HCT116 (cell line): ENCODE measurements around the gene DOCK10. TPM values are rescaled to one million over a fixed set of nuclear protein-coding genes. Genes with fewer than 3 reads are reported as not detected.

Experiments
- ATAC-seq: fragments of 200-7000 bp; cut with Tn5 transposase; 2 replicates; pipeline ENCODE4 v1.9.1; 2020; ENCODE audit warnings: mild to moderate bottlenecking, moderate library complexity
- BruUV-seq: library from RNA; stranded (reverse); fragments of 400-500 nt; replicated peaks from 2 replicates; lab custom pipeline; 2021; lab: Mats Ljungman, UMichigan
- CTCF ChIA-PET: fragments of 300-600 bp; sonication (Branson Sonifier 250); formaldehyde crosslinking; loops from one replicate; lab custom pipeline; 2021; ENCODE audit warnings: antibody characterized with exemption; lab: Charles Lee
- POLR2A ChIA-PET: fragments of 300-600, 350-600 bp; sonication (Branson Sonifier 250); formaldehyde crosslinking; loops from one replicate; lab custom pipeline; 2021; ENCODE audit warnings: antibody characterized with exemption; lab: Charles Lee
- RAD21 ChIA-PET, 2 experiments: fragments of 300-600 bp; sonication (Branson Sonifier 250); formaldehyde crosslinking; loops; one replicate each; lab custom pipeline; 2023; ENCODE audit warnings: low total read pairs in 2 of 2; ENCODE audit not compliant: uncharacterized antibody in 2 of 2, unreplicated experiment in 2 of 2, low non-redundant PET in 1 of 2; lab: Charles Lee
- DNase-seq: peaks from one replicate; pipeline ENCODE4 v3.0.0-alpha.2; 2010; ENCODE audit warnings: low read depth, low spot score
- H2AFZ ChIP-seq: fragments of 200-600 bp; shearing (Covaris generic), sonication (generic); 2 replicates; pipeline ENCODE4 v1.6.1; 2017; ENCODE audit warnings: low read depth, mixed run types, mixed read lengths, antibody characterized with exemption, low read length; ENCODE audit not compliant: poor library complexity, severe bottlenecking
- H3K27ac ChIP-seq: 2 replicates; pipeline ENCODE4 v1.5.1; 2012; ENCODE audit warnings: low read depth, low read length
- H3K27me3 ChIP-seq: fragments of 200-600 bp; sonication (generic); 2 replicates; pipeline ENCODE4 v1.6.1; 2016; ENCODE audit warnings: mixed run types, low read length, mixed read lengths; ENCODE audit not compliant: insufficient read depth
- H3K36me3 ChIP-seq, 2 experiments: fragments of 200-500 bp in 1 of 2; fragments of 200-600 bp in 1 of 2; sonication (Bioruptor generic) in 1 of 2; sonication (generic) in 1 of 2; 2 replicates each; pipeline versions ENCODE4 v1.5.1 to v1.6.1; 2014 to 2016; ENCODE audit warnings: low read length in 2 of 2, inconsistent platforms in 1 of 2, mixed read lengths in 1 of 2, mixed run types in 1 of 2; ENCODE audit not compliant: insufficient read depth in 2 of 2, control insufficient read depth in 1 of 2
- H3K4me1 ChIP-seq, 2 experiments: fragments of 200-600 bp in 1 of 2; sonication (generic) in 1 of 2; 2 replicates each; pipeline versions ENCODE4 v1.5.1 to v1.6.1; 2012 to 2017; ENCODE audit warnings: low read length in 2 of 2, inconsistent platforms in 1 of 2, mild to moderate bottlenecking in 1 of 2, mixed read lengths in 1 of 2, mixed run types in 1 of 2, moderate library complexity in 1 of 2; ENCODE audit not compliant: insufficient read depth in 2 of 2, control insufficient read depth in 1 of 2
- H3K4me2 ChIP-seq: fragments of 200-600 bp; sonication (generic); 2 replicates; pipeline ENCODE4 v1.6.1; 2017; ENCODE audit warnings: mixed run types, low read length, mixed read lengths
- H3K4me3 ChIP-seq, 2 experiments: fragments of 200-600 bp in 1 of 2; sonication (generic) in 1 of 2; replicated peaks in 1 of 2; 2 replicates each; pipeline ENCODE4 v1.5.1; 2011 to 2016; ENCODE audit warnings: low read length in 2 of 2, control low read depth in 1 of 2, low read depth in 1 of 2, mild to moderate bottlenecking in 1 of 2, mixed read lengths in 1 of 2, mixed run types in 1 of 2
- H3K79me2 ChIP-seq: fragments of 200-600 bp; sonication (generic); 2 replicates; pipeline ENCODE4 v1.6.1; 2017; ENCODE audit warnings: mild to moderate bottlenecking, mixed run types, low read length, moderate library complexity, mixed read lengths; ENCODE audit not compliant: insufficient read depth
- H3K9ac ChIP-seq: fragments of 200-600 bp; sonication (generic); 2 replicates; pipeline ENCODE4 v1.6.1; 2016; ENCODE audit warnings: low read length, mixed read lengths
- H3K9me2 ChIP-seq: fragments of 200-600 bp; sonication (generic), shearing (Covaris generic); 2 replicates; pipeline ENCODE4 v1.6.1; 2017; ENCODE audit warnings: mixed run types, mild to moderate bottlenecking, moderate library complexity; ENCODE audit not compliant: insufficient read depth
- H3K9me3 ChIP-seq, 2 experiments: fragments of 200-500 bp in 1 of 2; fragments of 200-600 bp in 1 of 2; sonication (Bioruptor generic) in 1 of 2; sonication (generic) in 1 of 2; 2 replicates each; pipeline ENCODE4 v1.6.1; 2014 to 2017; ENCODE audit warnings: low read length in 2 of 2, mixed read lengths in 2 of 2, inconsistent platforms in 1 of 2, low read depth in 1 of 2, mild to moderate bottlenecking in 1 of 2, mixed run types in 1 of 2, moderate library complexity in 1 of 2; ENCODE audit not compliant: control insufficient read depth in 1 of 2, insufficient read depth in 1 of 2
- H4K20me1 ChIP-seq: fragments of 200-600 bp; sonication (generic), shearing (Covaris generic); 2 replicates; pipeline ENCODE4 v1.6.1; 2017; ENCODE audit warnings: mixed run types, mild to moderate bottlenecking, moderate library complexity; ENCODE audit not compliant: insufficient read depth
- EZH2phosphoT487 ChIP-seq: fragments of 200-600 bp; IDR thresholded peaks from 2 replicates; pipeline ENCODE4 v1.6.1; 2018; ENCODE audit warnings: antibody characterized with exemption, borderline replicate concordance
- FOSL1 ChIP-seq: IDR thresholded peaks from 2 replicates; pipeline ENCODE4 v1.6.1; 2012; ENCODE audit warnings: low read depth
- JUND ChIP-seq: IDR thresholded peaks from 2 replicates; pipeline ENCODE4 v1.6.1; 2012
- POLR2A ChIP-seq: IDR thresholded peaks from 2 replicates; pipeline ENCODE4 v1.7.0; 2011; ENCODE audit warnings: borderline replicate concordance; ENCODE audit not compliant: insufficient read depth, insufficient read length; ENCODE audit errors: extremely low read depth
- POLR2AphosphoS5 ChIP-seq: IDR thresholded peaks from 2 replicates; pipeline ENCODE4 v1.6.1; 2011; ENCODE audit warnings: mild to moderate bottlenecking, low read depth, low read length, moderate library complexity
- ZNF274 ChIP-seq: fragments of 200-500 bp; sonication (Bioruptor generic); IDR thresholded peaks from 2 replicates; pipeline ENCODE4 v1.6.1; 2014; ENCODE audit warnings: mild to moderate bottlenecking, low read depth, low read length, inconsistent platforms
- intact Hi-C: fragments of 100-400 bp; cut with micrococcal nuclease; formaldehyde crosslinking; loops from 2 replicates; pipeline ENCODE4 v1.10.0; 2022
- total RNA-seq: library from RNA; stranded (reverse); gene quantifications from one replicate; pipeline ENCODE4 v1.2.1, GENCODE V29; 2021; ENCODE audit not compliant: unreplicated experiment
- TF ChIP-seq, protein P1 (sequence below): IDR thresholded peaks from 2 replicates; pipeline ENCODE4 v1.6.1; 2012
- TF ChIP-seq, protein P2 (sequence below): IDR thresholded peaks from 2 replicates; pipeline ENCODE4 v1.6.1; 2011; ENCODE audit warnings: mild to moderate bottlenecking, low read length, moderate library complexity; ENCODE audit not compliant: insufficient replicate concordance; ENCODE audit errors: extremely low read depth
- TF ChIP-seq, protein P3 (sequence below), 3 experiments: fragments of 200-600 bp in 1 of 3; sonication (generic) in 1 of 3; IDR thresholded peaks in 2 of 3; conservative IDR thresholded peaks in 1 of 3; 2 replicates each; pipeline ENCODE4 v1.5.1; 2012 to 2017; ENCODE audit warnings: low read depth in 2 of 3, low read length in 2 of 3, antibody characterized with exemption in 1 of 3, borderline replicate concordance in 1 of 3, control low read depth in 1 of 3, mild to moderate bottlenecking in 1 of 3, mixed read lengths in 1 of 3, mixed run types in 1 of 3, moderate library complexity in 1 of 3; ENCODE audit not compliant: insufficient read depth in 1 of 3

DOCK10 gene
- total RNA-seq, 1 experiment from 2014 or later, result 0.54 TPM

DNA sequence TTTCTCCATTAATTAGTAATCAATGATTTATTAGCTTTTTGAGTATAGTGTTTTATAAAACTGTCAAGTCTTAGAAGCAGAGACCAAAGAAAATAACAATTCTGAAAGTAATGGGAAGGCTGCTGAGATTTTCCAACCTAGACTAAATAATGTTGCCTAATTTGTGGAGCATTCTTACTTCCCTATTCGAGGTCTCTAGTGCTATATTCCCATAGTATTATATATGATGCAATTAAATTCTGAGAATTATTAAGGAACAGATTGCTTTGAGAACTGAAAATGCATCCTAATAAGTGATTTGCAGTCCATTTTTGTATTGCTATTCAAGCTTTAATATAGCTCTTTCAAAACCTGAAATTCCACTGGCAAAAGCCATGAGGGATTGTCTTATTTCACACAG lies 27.7 kb upstream of the DOCK10 start (continued):
- TF ChIP-seq, protein P1, sequence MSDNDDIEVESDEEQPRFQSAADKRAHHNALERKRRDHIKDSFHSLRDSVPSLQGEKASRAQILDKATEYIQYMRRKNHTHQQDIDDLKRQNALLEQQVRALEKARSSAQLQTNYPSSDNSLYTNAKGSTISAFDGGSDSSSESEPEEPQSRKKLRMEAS, result no peak
- TF ChIP-seq FOSL1, result no peak
- TF ChIP-seq JUND, result no peak
- TF ChIP-seq, protein P2, sequence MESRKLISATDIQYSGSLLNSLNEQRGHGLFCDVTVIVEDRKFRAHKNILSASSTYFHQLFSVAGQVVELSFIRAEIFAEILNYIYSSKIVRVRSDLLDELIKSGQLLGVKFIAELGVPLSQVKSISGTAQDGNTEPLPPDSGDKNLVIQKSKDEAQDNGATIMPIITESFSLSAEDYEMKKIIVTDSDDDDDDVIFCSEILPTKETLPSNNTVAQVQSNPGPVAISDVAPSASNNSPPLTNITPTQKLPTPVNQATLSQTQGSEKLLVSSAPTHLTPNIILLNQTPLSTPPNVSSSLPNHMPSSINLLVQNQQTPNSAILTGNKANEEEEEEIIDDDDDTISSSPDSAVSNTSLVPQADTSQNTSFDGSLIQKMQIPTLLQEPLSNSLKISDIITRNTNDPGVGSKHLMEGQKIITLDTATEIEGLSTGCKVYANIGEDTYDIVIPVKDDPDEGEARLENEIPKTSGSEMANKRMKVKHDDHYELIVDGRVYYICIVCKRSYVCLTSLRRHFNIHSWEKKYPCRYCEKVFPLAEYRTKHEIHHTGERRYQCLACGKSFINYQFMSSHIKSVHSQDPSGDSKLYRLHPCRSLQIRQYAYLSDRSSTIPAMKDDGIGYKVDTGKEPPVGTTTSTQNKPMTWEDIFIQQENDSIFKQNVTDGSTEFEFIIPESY, result no peak
- TF ChIP-seq POLR2A, result no peak
- TF ChIP-seq, protein P3, sequence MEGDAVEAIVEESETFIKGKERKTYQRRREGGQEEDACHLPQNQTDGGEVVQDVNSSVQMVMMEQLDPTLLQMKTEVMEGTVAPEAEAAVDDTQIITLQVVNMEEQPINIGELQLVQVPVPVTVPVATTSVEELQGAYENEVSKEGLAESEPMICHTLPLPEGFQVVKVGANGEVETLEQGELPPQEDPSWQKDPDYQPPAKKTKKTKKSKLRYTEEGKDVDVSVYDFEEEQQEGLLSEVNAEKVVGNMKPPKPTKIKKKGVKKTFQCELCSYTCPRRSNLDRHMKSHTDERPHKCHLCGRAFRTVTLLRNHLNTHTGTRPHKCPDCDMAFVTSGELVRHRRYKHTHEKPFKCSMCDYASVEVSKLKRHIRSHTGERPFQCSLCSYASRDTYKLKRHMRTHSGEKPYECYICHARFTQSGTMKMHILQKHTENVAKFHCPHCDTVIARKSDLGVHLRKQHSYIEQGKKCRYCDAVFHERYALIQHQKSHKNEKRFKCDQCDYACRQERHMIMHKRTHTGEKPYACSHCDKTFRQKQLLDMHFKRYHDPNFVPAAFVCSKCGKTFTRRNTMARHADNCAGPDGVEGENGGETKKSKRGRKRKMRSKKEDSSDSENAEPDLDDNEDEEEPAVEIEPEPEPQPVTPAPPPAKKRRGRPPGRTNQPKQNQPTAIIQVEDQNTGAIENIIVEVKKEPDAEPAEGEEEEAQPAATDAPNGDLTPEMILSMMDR (IDR thresholded peaks at IDR 0.05 in 2 of 3, conservative IDR thresholded peaks at IDR 0.05 in 1 of 3; ENCODE audit: borderline replicate concordance in 1 of 3, insufficient read depth in 1 of 3, low read depth in 2 of 3, low read length in 2 of 3), result no peak
- TF ChIP-seq POLR2AphosphoS5, result no peak

DNA sequence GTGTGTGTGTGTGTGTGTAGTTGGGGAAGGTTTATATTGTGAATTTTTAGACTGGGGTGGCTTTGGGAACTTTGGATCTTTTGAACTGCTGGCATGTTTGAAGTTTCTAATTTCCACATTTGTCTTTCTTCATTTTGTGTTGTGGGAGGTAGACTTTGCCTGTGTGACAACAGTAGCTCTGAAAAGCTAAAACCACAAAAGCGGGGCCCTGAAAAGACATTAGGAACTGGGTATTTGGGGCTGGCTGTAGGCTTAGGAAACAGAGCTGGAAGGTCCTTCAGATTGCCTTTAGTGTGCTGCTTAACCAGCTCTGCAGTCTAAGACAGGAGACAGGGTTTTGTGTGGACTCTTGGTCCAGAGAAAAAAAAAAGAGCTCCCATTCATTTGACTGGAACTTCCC lies 27.2 kb upstream of the DOCK10 start:
- H3K27me3 ChIP-seq, result no peaks in the 10 kb centered on the region
- H3K79me2 ChIP-seq, result no peaks in the 10 kb centered on the region
- no peak overlapping the region for H2AFZ ChIP-seq
- no peak for DNase-seq
- H3K4me3 ChIP-seq, result no peak overlapping the region
- H3K9ac ChIP-seq, result no peak overlapping the region
- ChIA-PET POLR2A (no interaction called here), CTCF (no interaction called here), RAD21 (no interaction called here)
- no peak overlapping the region for H3K4me2 ChIP-seq
- TF ChIP-seq EZH2phosphoT487, result no peak
- TF ChIP-seq ZNF274, result no peak
- TF ChIP-seq, protein P2, result no peak
- TF ChIP-seq FOSL1, result no peak
- no peaks in the 10 kb centered on the region for H3K9me3 ChIP-seq
- H4K20me1 ChIP-seq, result no peaks in the 10 kb centered on the region
- intact Hi-C loops, result no loop called here
- H3K27ac ChIP-seq, result no peak overlapping the region
- no peak for ATAC-seq
- no TSS peak for BruUV-seq
- H3K4me1 ChIP-seq, result no peaks in the 10 kb centered on the region
- H3K9me2 ChIP-seq, result no peaks in the 10 kb centered on the region
- H3K36me3 ChIP-seq, result no peaks in the 10 kb centered on the region
